ENCODE measurements around the gene TMEM59L. TPM values are rescaled to one million over a fixed set of nuclear protein-coding genes. Genes with fewer than 3 reads are reported as not detected.

TMEM59L gene
- total and polyA plus RNA-seq, 4 donors: 0.08 to 0.15 (median 0.08) TPM; not detected in 1

GRCh38 chr19:18662972-18663732 lies 50.5 kb downstream of the TMEM59L start:
- no peaks in the 10 kb centered on the region for H3K4me1 ChIP-seq (ENCODE audit: control insufficient read depth in 4 of 4, insufficient read depth in 4 of 4, low read length in 3 of 4)
- H3K36me3 ChIP-seq (ENCODE audit: control insufficient read depth in 4 of 4, insufficient read depth in 3 of 4, low read depth in 1 of 4, low read length in 3 of 4): peaks cover 0 to 11% (median 5%) of the 10 kb centered on the region in 4 donors
- DNase-seq (ENCODE audit: low spot score): no peak
- no peaks in the 10 kb centered on the region for H3K9me3 ChIP-seq (ENCODE audit: control insufficient read depth in 4 of 4, low read length in 3 of 4)
- 82% methylated on average over 15 of the region's 15 CpGs for WGBS
- H3K4me3 ChIP-seq (ENCODE audit: low read depth in 1 of 3, low read length in 3 of 3): no peak overlapping the region
- H3K27me3 ChIP-seq (ENCODE audit: control insufficient read depth in 4 of 4, insufficient read depth in 4 of 4, low read length in 3 of 4): no peaks in the 10 kb centered on the region
- no peak overlapping the region for H3K9ac ChIP-seq (ENCODE audit: low read depth in 1 of 2, low read length in 2 of 2)
- TF ChIP-seq FOXA1 (IDR thresholded peaks at IDR 0.05): no peak
- no peak for TF ChIP-seq RAD21 (IDR thresholded peaks at IDR 0.05)
- no peak for TF ChIP-seq EGR1 (IDR thresholded peaks at IDR 0.05; ENCODE audit: low read depth in 2 of 2)
- no peak for TF ChIP-seq SP1 (IDR thresholded peaks at IDR 0.05)
- TF ChIP-seq NR2F2 (IDR thresholded peaks at IDR 0.05): no peak
- H3K27ac ChIP-seq (ENCODE audit: low read depth in 1 of 2, low read length in 2 of 2): no peak overlapping the region

GRCh38 chr19:18663940-18664530 lies 51.4 kb downstream of the TMEM59L start:
- no peak overlapping the region for H3K27ac ChIP-seq (ENCODE audit: low read depth in 1 of 2, low read length in 2 of 2)
- 83% methylated on average over 14 of the region's 14 CpGs for WGBS

GRCh38 chr19:18665771-18666202 lies 53.1 kb downstream of the TMEM59L start:
- no peak overlapping the region for H3K27ac ChIP-seq (ENCODE audit: low read depth in 1 of 2, low read length in 2 of 2)

More at GRCh38 chr19:18663940-18664530, 51.4 kb downstream of the TMEM59L start:
- Histone ChIP-seq H3K27me3 (ENCODE audit: control insufficient read depth in 4 of 4, insufficient read depth in 4 of 4, low read length in 3 of 4) (no peaks in the 10 kb centered on the region), H3K9me3 (ENCODE audit: control insufficient read depth in 4 of 4, low read length in 3 of 4) (no peaks in the 10 kb centered on the region), H3K4me3 (ENCODE audit: low read depth in 1 of 3, low read length in 3 of 3) (no peak overlapping the region), H3K9ac (ENCODE audit: low read depth in 1 of 2, low read length in 2 of 2) (no peak overlapping the region), H3K36me3 (ENCODE audit: control insufficient read depth in 4 of 4, insufficient read depth in 3 of 4, low read depth in 1 of 4, low read length in 3 of 4) (peaks cover 0 to 14% (median 10%) of the 10 kb centered on the region in 4 donors), H3K4me1 (ENCODE audit: control insufficient read depth in 4 of 4, insufficient read depth in 4 of 4, low read length in 3 of 4) (no peaks in the 10 kb centered on the region)
- TF ChIP-seq SP1 (IDR thresholded peaks at IDR 0.05): no peak
- TF ChIP-seq HNF4A (conservative IDR thresholded peaks at IDR 0.05): no peak
- TF ChIP-seq CTCF (IDR thresholded peaks at IDR 0.05; ENCODE audit: low read depth, low read length, missing input control): no peak
- no peak for TF ChIP-seq RXRA (IDR thresholded peaks at IDR 0.05)
- no peak for TF ChIP-seq FOXA2 (IDR thresholded peaks at IDR 0.05)
- TF ChIP-seq ATF3 (IDR thresholded peaks at IDR 0.05): no peak
- TF ChIP-seq JUND (IDR thresholded peaks at IDR 0.05): no peak
- DNase-seq (ENCODE audit: low spot score): no peak

More at GRCh38 chr19:18665771-18666202, 53.1 kb downstream of the TMEM59L start:
- Histone ChIP-seq H3K9me3 (ENCODE audit: control insufficient read depth in 4 of 4, low read length in 3 of 4) (no peaks in the 10 kb centered on the region), H3K36me3 (ENCODE audit: control insufficient read depth in 4 of 4, insufficient read depth in 3 of 4, low read depth in 1 of 4, low read length in 3 of 4) (peaks cover 0 to 21% (median 10%) of the 10 kb centered on the region in 4 donors), H3K4me1 (ENCODE audit: control insufficient read depth in 4 of 4, insufficient read depth in 4 of 4, low read length in 3 of 4) (no peaks in the 10 kb centered on the region), H3K27me3 (ENCODE audit: control insufficient read depth in 4 of 4, insufficient read depth in 4 of 4, low read length in 3 of 4) (no peaks in the 10 kb centered on the region), H3K9ac (ENCODE audit: low read depth in 1 of 2, low read length in 2 of 2) (no peak overlapping the region), H3K4me3 (ENCODE audit: low read depth in 1 of 3, low read length in 3 of 3) (no peak overlapping the region)
- TF ChIP-seq SP1 (IDR thresholded peaks at IDR 0.05): no peak
- TF ChIP-seq JUND (IDR thresholded peaks at IDR 0.05): no peak
- no peak for TF ChIP-seq FOXA1 (IDR thresholded peaks at IDR 0.05)
- DNase-seq (ENCODE audit: low spot score): no peak
- 96% methylated on average over 22 of the region's 22 CpGs for WGBS
